ENCODE data around the gene MACF1.
"Not testable (repeated sequence)": the region's sequence is repeated elsewhere in the genome, so short reads cannot be mapped to it uniquely, and the experiment has no call there.

GRCh38 chr1:39514710-39515124 is 310.2 kb downstream of the MACF1 start:
- not testable (repeated sequence) for TF ChIP-seq POLR2A (IDR thresholded peaks at IDR 0.05); CTCF (IDR thresholded peaks at IDR 0.05 in 8 of 11, conservative IDR thresholded peaks at IDR 0.05 in 3 of 11)

Data from spleen (tissue), 7 donors.